OCI-LY3 (cell line): ENCODE data around the gene GNG12.

ENCODE experiments used
- H2AFZ ChIP-seq: fragments of 200-600, 300-600 bp; shearing (Covaris generic); 2 replicates; pipeline ENCODE4 v1.6.0; 2014; ENCODE audit warnings: antibody characterized with exemption, low read depth, low read length
- H3K27ac ChIP-seq: fragments of 200-600, 300-600 bp; sonication (generic); 2 replicates; pipeline ENCODE4 v1.5.1; 2014; ENCODE audit warnings: mild to moderate bottlenecking, low read length, moderate library complexity, mixed read lengths
- H3K27me3 ChIP-seq: fragments of 200-600, 300-600 bp; sonication (generic); 2 replicates; pipeline ENCODE4 v1.6.1; 2014; ENCODE audit warnings: low read depth, low read length, mixed read lengths
- H3K36me3 ChIP-seq: fragments of 200-600, 300-600 bp; sonication (generic); replicated peaks from 2 replicates; pipeline ENCODE3; 2014; ENCODE audit warnings: low read depth, low read length, mixed read lengths
- H3K4me1 ChIP-seq: fragments of 300-600, 200-600 bp; sonication (generic); 2 replicates; pipeline ENCODE4 v1.6.1; 2014; ENCODE audit warnings: low read length, mixed read lengths
- H3K4me2 ChIP-seq: fragments of 200-600, 300-600 bp; sonication (generic); 2 replicates; pipeline ENCODE4 v1.6.1; 2014; ENCODE audit warnings: low read length, mixed read lengths
- H3K4me3 ChIP-seq: fragments of 300-600, 200-600 bp; sonication (generic); 2 replicates; pipeline ENCODE4 v1.5.1; 2014; ENCODE audit warnings: antibody characterized with exemption, mild to moderate bottlenecking, low read length, moderate library complexity
- H3K79me2 ChIP-seq: fragments of 300-600, 200-600 bp; shearing (Covaris generic); 2 replicates; pipeline ENCODE4 v1.6.1; 2014; ENCODE audit warnings: mild to moderate bottlenecking, low read length, mixed read lengths
- H3K9ac ChIP-seq: fragments of 300-600, 200-600 bp; shearing (Covaris generic); 2 replicates; pipeline ENCODE4 v1.6.0; 2014; ENCODE audit warnings: mild to moderate bottlenecking, low read length, moderate library complexity
- H3K9me3 ChIP-seq: fragments of 200-600, 300-600 bp; shearing (Covaris generic); 2 replicates; pipeline ENCODE4 v1.6.1; 2014; ENCODE audit warnings: low read length, mixed read lengths; ENCODE audit not compliant: insufficient read depth
- H4K20me1 ChIP-seq: fragments of 200-600, 300-600 bp; sonication (generic); 2 replicates; pipeline ENCODE4 v1.6.1; 2016; ENCODE audit warnings: low read length, mixed read lengths; ENCODE audit not compliant: insufficient read depth
- CTCF ChIP-seq: fragments of 200-600, 300-600 bp; sonication (generic); IDR thresholded peaks from 2 replicates; pipeline ENCODE4 v1.5.1; 2014; ENCODE audit warnings: antibody characterized with exemption, low read length, low read depth
- EZH2phosphoT487 ChIP-seq: fragments of 200-600 bp; shearing (Covaris generic); IDR thresholded peaks from 2 replicates; pipeline ENCODE4 v1.6.1; 2018; ENCODE audit warnings: antibody characterized with exemption, mixed run types, low read depth

GNG12 gene

GRCh38 chr1:67691712-67692111, 141.6 kb downstream of the GNG12 start:
- H3K4me2 ChIP-seq, result no peak overlapping the region

GRCh38 chr1:67690411-67690810, 142.9 kb downstream of the GNG12 start:
- no peak overlapping the region for H3K4me2 ChIP-seq
- H3K27ac ChIP-seq, result no peak overlapping the region
- H2AFZ ChIP-seq, result no peak overlapping the region
- no peak overlapping the region for H3K4me3 ChIP-seq
- no peaks in the 10 kb centered on the region for H3K27me3 ChIP-seq
- TF ChIP-seq EZH2phosphoT487 (no peak), CTCF (no peak)
- no peaks in the 10 kb centered on the region for H4K20me1 ChIP-seq
- peaks cover 4% of the 10 kb centered on the region for H3K79me2 ChIP-seq
- H3K4me1 ChIP-seq, result peaks cover 7% of the 10 kb centered on the region
- peaks cover 11% of the 10 kb centered on the region for H3K36me3 ChIP-seq
- no peaks in the 10 kb centered on the region for H3K9me3 ChIP-seq
- H3K9ac ChIP-seq, result no peak overlapping the region

More at GRCh38 chr1:67691712-67692111, 141.6 kb downstream of the GNG12 start:
- Histone ChIP-seq H3K9me3 (no peaks in the 10 kb centered on the region), H3K36me3 (peaks cover 11% of the 10 kb centered on the region), H4K20me1 (no peaks in the 10 kb centered on the region), H3K4me3 (no peak overlapping the region), H3K4me1 (peaks cover 7% of the 10 kb centered on the region), H3K27me3 (no peaks in the 10 kb centered on the region), H3K79me2 (peaks cover 4% of the 10 kb centered on the region; the same call in 1 of the 2 replicates), H2AFZ (no peak overlapping the region), H3K27ac (no peak overlapping the region), H3K9ac (no peak overlapping the region)
- TF ChIP-seq EZH2phosphoT487 (no peak), CTCF (no peak)

- H3K79me2 ChIP-seq, result peaks cover 4% of the 10 kb centered on the region
- TF ChIP-seq EZH2phosphoT487, result no peak
- no peak for TF ChIP-seq CTCF
Measured at GRCh38 chr1:67690018-67690363, 143.3 kb downstream of the GNG12 start.

GRCh38 chr1:67689267-67690017, 143.8 kb downstream of the GNG12 start:
- no peaks in the 10 kb centered on the region for H3K9me3 ChIP-seq
- H3K4me2 ChIP-seq, result no peak overlapping the region
- H3K4me3 ChIP-seq, result no peak overlapping the region
- TF ChIP-seq EZH2phosphoT487 (no peak), CTCF (no peak)
- peaks cover 9% of the 10 kb centered on the region for H3K4me1 ChIP-seq
- no peak overlapping the region for H2AFZ ChIP-seq
- peaks cover 4% of the 10 kb centered on the region for H3K79me2 ChIP-seq
- H3K27me3 ChIP-seq, result no peaks in the 10 kb centered on the region
- no peaks in the 10 kb centered on the region for H4K20me1 ChIP-seq
- H3K9ac ChIP-seq, result no peak overlapping the region
- H3K36me3 ChIP-seq, result peaks cover 11% of the 10 kb centered on the region
- H3K27ac ChIP-seq, result no peak overlapping the region

More at GRCh38 chr1:67690018-67690363, 143.3 kb downstream of the GNG12 start:
- Histone ChIP-seq H3K36me3 (peaks cover 11% of the 10 kb centered on the region), H3K4me1 (peaks cover 7% of the 10 kb centered on the region), H3K9ac (no peak overlapping the region), H3K27ac (no peak overlapping the region), H2AFZ (no peak overlapping the region), H3K4me2 (no peak overlapping the region), H4K20me1 (no peaks in the 10 kb centered on the region), H3K9me3 (no peaks in the 10 kb centered on the region), H3K27me3 (no peaks in the 10 kb centered on the region), H3K4me3 (no peak overlapping the region)
